Measurements from ENCODE around the gene MUCL3.

Gene MUCL3

DNA sequence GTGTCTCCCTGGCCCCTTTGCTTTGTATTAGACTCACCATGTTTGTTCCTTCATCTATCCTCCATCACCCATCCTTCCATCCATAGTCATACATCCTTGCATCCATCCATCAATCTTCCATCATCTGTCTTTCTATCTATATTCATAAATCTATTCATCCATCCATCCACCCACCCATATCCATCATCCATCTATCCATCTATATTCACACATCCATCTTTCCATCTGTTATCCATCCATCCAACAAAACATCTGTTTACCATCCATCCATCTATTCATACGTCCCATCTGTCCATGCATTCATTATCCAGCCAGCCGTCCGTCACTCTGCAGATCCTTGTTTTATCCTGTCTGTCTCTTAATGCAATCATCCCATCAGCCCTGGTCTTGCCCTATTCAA, 45.8 kb upstream of the MUCL3 start:
- DNase-seq (ENCODE audit: extremely low spot score), result no peak
- no peak for TF ChIP-seq CTCF (IDR thresholded peaks at IDR 0.05; ENCODE audit: control extremely low read depth, extremely low read depth, low read depth, missing control alignments)
- POLR2A ChIA-PET, result no interaction called here
- CTCF ChIA-PET, result interaction anchor here (0.7 to 2.4 kb wide), 6 partner anchors 8 to 193 kb away, joined by 3 to 12 read pairs (median 4); partner anchors contain the start of gene VARS2

GRCh38 chr6:30895343-30895742, 45.4 kb upstream of the MUCL3 start:
- no peak for DNase-seq (ENCODE audit: extremely low spot score)
- POLR2A ChIA-PET, result no interaction called here
- no peak for TF ChIP-seq CTCF (IDR thresholded peaks at IDR 0.05; ENCODE audit: control extremely low read depth, extremely low read depth, low read depth, missing control alignments)
- CTCF ChIA-PET, result interaction anchor here (0.7 to 2.4 kb wide), 8 partner anchors 9 to 192 kb away, joined by 3 to 12 read pairs (median 4); partner anchors contain the start of gene VARS2

DNA sequence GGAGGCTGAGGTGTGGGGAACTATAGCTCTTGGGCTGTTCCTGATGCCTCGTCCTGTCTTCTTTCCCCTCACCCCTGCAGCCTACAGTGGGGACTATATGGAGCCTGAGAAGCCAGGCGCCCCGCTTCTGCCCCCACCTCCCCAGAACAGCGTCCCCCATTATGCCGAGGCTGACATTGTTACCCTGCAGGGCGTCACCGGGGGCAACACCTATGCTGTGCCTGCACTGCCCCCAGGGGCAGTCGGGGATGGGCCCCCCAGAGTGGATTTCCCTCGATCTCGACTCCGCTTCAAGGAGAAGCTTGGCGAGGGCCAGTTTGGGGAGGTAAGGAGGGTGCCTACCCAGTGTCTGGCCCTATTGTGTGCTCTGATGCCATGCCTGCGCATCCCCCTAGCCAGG, 44.2 kb upstream of the MUCL3 start:
- CTCF ChIA-PET, result interaction anchor here (1.1 to 2.4 kb wide), 7 partner anchors 8 to 191 kb away, joined by 3 to 12 read pairs (median 5); partner anchors contain the start of genes DDR1 and VARS2
- DNase-seq (ENCODE audit: extremely low spot score), result no peak
- POLR2A ChIA-PET, result no interaction called here
- no peak for TF ChIP-seq CTCF (IDR thresholded peaks at IDR 0.05; ENCODE audit: control extremely low read depth, extremely low read depth, low read depth, missing control alignments)

DNA sequence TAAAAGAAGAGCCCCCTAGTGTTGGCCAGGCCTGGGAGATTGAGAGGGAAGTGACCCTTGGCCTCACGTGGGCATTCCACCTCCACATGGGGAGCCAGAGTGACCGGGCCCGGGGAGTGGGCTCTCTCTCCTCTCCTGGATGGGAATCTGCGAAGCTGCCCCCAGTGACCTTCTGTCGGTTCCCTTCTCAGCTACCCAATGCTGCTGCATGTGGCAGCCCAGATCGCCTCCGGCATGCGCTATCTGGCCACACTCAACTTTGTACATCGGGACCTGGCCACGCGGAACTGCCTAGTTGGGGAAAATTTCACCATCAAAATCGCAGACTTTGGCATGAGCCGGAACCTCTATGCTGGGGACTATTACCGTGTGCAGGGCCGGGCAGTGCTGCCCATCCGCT, 42.9 kb upstream of the MUCL3 start:
- TF ChIP-seq CTCF (IDR thresholded peaks at IDR 0.05; ENCODE audit: control extremely low read depth, extremely low read depth, low read depth, missing control alignments), result no peak
- ChIA-PET POLR2A (no interaction called here), CTCF (interaction anchor here (1.2 to 1.7 kb wide), 2 partner anchors 13 to 75 kb away, joined by 3 to 4 read pairs; partner anchors contain the start of gene DDR1)
- DNase-seq (ENCODE audit: extremely low spot score), result no peak

DNA sequence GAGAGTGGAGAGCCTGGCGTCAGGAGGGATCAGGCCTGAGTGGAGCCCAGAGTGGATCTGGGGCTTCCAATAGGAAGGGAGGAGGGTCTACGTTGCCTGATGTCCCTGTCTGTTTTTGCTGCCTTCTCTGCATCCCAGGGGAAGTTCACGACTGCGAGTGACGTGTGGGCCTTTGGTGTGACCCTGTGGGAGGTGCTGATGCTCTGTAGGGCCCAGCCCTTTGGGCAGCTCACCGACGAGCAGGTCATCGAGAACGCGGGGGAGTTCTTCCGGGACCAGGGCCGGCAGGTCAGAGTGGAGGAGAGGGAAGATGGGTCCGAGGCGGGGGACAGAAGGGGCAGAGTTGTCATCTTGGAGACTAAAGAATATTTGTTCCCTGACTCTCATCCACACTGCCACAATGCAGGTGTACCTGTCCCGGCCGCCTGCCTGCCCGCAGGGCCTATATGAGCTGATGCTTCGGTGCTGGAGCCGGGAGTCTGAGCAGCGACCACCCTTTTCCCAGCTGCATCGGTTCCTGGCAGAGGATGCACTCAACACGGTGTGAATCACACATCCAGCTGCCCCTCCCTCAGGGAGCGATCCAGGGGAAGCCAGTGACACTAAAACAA, 41.9 kb upstream of the MUCL3 start:
- CTCF ChIA-PET, result interaction anchor here (0.8 to 1.6 kb wide), 6 partner anchors 15 to 176 kb away, joined by 3 to 4 read pairs (median 3); partner anchors contain the start of gene VARS2
- POLR2A ChIA-PET, result no interaction called here
- no peak for TF ChIP-seq CTCF (IDR thresholded peaks at IDR 0.05; ENCODE audit: control extremely low read depth, extremely low read depth, low read depth, missing control alignments)
- DNase-seq (ENCODE audit: extremely low spot score), result no peak

GRCh38 chr6:30900863-30901417, 39.8 kb upstream of the MUCL3 start:
- ChIA-PET CTCF (interaction anchor here (0.9 to 2.2 kb wide), 3 partner anchors 10 to 178 kb away, joined by 3 to 11 read pairs (median 3); partner anchors contain the start of gene VARS2), POLR2A (no interaction called here)
- TF ChIP-seq CTCF (IDR thresholded peaks at IDR 0.05; ENCODE audit: control extremely low read depth, extremely low read depth, low read depth, missing control alignments), result no peak
- DNase-seq (ENCODE audit: extremely low spot score), result no peak
